ENCODE measurements around the gene BAAT. TPM values are rescaled to one million over a fixed set of nuclear protein-coding genes. Genes with fewer than 3 reads are reported as not detected.

Gene BAAT
- total RNA-seq, 4 donors from 2014 or later: not detected

GRCh38 chr9:101403516-101404285 lies 18.9 kb upstream of the BAAT start:
- 93 to 94% methylated on average over 9 of the region's 9 CpGs for WGBS, 2 donors
- DNase-seq (ENCODE audit: low spot score in 2 of 2): no peak
- intact Hi-C loops (cut with DNase I; ENCODE audit: low total_unique reads): no loop called here
- H3K4me3 ChIP-seq (ENCODE audit: low read depth, poor library complexity, severe bottlenecking): no peak overlapping the region
- TF ChIP-seq CTCF (IDR thresholded peaks at IDR 0.05) (no peak), POLR2A (IDR thresholded peaks at IDR 0.05) (no peak)

GRCh38 chr9:101400120-101400519 lies 15.3 kb upstream of the BAAT start:
- no peak overlapping the region for H3K4me3 ChIP-seq (ENCODE audit: low read depth, poor library complexity, severe bottlenecking)
- TF ChIP-seq CTCF (IDR thresholded peaks at IDR 0.05) (no peak), POLR2A (IDR thresholded peaks at IDR 0.05) (no peak)
- intact Hi-C loops (cut with DNase I; ENCODE audit: low total_unique reads): no loop called here
- WGBS, 2 donors: 43 to 51% methylated on average over 5 of the region's 5 CpGs
- peak in 1 of 2 donors; percentile 74 for DNase-seq (ENCODE audit: low spot score in 2 of 2)

GRCh38 chr9:101399643-101399970 lies 14.8 kb upstream of the BAAT start:
- TF ChIP-seq POLR2A (IDR thresholded peaks at IDR 0.05): no peak
- TF ChIP-seq CTCF (IDR thresholded peaks at IDR 0.05): no peak
- 2 to 13% methylated on average over 2 of the region's 2 CpGs for WGBS, 2 donors
- intact Hi-C loops (cut with DNase I; ENCODE audit: low total_unique reads): no loop called here
- DNase-seq (ENCODE audit: low spot score in 2 of 2): no peak
- peak overlapping the region; percentile 68 for H3K4me3 ChIP-seq (ENCODE audit: low read depth, poor library complexity, severe bottlenecking)

GRCh38 chr9:101398930-101399642 lies 14.3 kb upstream of the BAAT start:
- WGBS, 2 donors: 2% methylated on average over 14 to 28 of the region's 28 CpGs
- H3K4me3 ChIP-seq (ENCODE audit: low read depth, poor library complexity, severe bottlenecking): peak overlapping the region; percentile 68
- intact Hi-C loops (cut with DNase I; ENCODE audit: low total_unique reads): no loop called here
- TF ChIP-seq CTCF (IDR thresholded peaks at IDR 0.05) (no peak), POLR2A (IDR thresholded peaks at IDR 0.05) (no peak)
- peak in 1 of 2 donors; percentile 25 for DNase-seq (ENCODE audit: low spot score in 2 of 2)

GRCh38 chr9:101398068-101398929 lies 13.5 kb upstream of the BAAT start, which contains the start of the genes MRPL50 and ZNF189:
Gene MRPL50 (minus strand): TSS chr9:101398618. CDS start chr9:101398592, 26 bp downstream.
Gene ZNF189 (plus strand): TSS chr9:101398851. CDS start chr9:101399157, 306 bp downstream.
- TF ChIP-seq POLR2A (IDR thresholded peaks at IDR 0.05) (peak in 1 of 2 donors; percentile 22), CTCF (IDR thresholded peaks at IDR 0.05) (no peak)
- intact Hi-C loops (cut with DNase I; ENCODE audit: low total_unique reads): no loop called here
- peak; percentile 99 for DNase-seq (ENCODE audit: low spot score in 2 of 2)
- 0 to 1% methylated on average over 44 of the region's 44 CpGs for WGBS, 2 donors
- peak within 1 kb of the TSS; percentile 68 for H3K4me3 ChIP-seq (ENCODE audit: low read depth, poor library complexity, severe bottlenecking)
